ENCODE data around the gene RASGRF2. TPM values are rescaled to one million over a fixed set of nuclear protein-coding genes. Genes with fewer than 3 reads are reported as not detected.

RASGRF2 gene
- total RNA-seq, 2 experiments from 2014 or later: 0.06 to 0.13 TPM

- Histone ChIP-seq H3K9me3 (ENCODE audit: low read length) (no peaks in the 10 kb centered on the region), H3K4me2 (ENCODE audit: low read length) (no peak overlapping the region), H3K36me3 (ENCODE audit: insufficient read depth, low read length) (no peaks in the 10 kb centered on the region), H3K4me1 (ENCODE audit: insufficient read depth, low read length, poor library complexity, severe bottlenecking) (no peaks in the 10 kb centered on the region), H3K4me3 (ENCODE audit: low read depth, low read length, poor library complexity, severe bottlenecking) (no peak overlapping the region), H4K20me1 (ENCODE audit: insufficient read depth, low read length) (no peaks in the 10 kb centered on the region), H3K9me2 (ENCODE audit: insufficient read depth, low read length) (no peaks in the 10 kb centered on the region), H3K27ac (ENCODE audit: low read depth, low read length, poor library complexity, severe bottlenecking) (no peak overlapping the region), H3K79me2 (ENCODE audit: insufficient read depth, low read depth, low read length) (no peaks in the 10 kb centered on the region), H2AFZ (ENCODE audit: low read length) (no peak overlapping the region)
- no TSS peak for BruUV-seq (replicated peaks)
- ChIA-PET POLR2A (interaction anchor here (0.7 kb wide), 1 partner anchor 698 kb away, joined by 3 read pairs; no protein-coding TSS in a partner anchor), CTCF (ENCODE audit: unreplicated experiment) (no interaction called here)
- no peak for DNase-seq (ENCODE audit: low spot score)
- TF ChIP-seq EZH2phosphoT487 (IDR thresholded peaks at IDR 0.05; ENCODE audit: borderline replicate concordance, low read depth, low read length) (no peak), CTCF (conservative IDR thresholded peaks at IDR 0.05; ENCODE audit: low read length) (no peak)
- intact Hi-C loops (cut with micrococcal nuclease; ENCODE audit: unreplicated experiment): no loop called here
Measured at GRCh38 chr5:80962630-80963520, 2.7 kb downstream of the RASGRF2 start.

- H3K27ac ChIP-seq (ENCODE audit: low read depth, low read length, poor library complexity, severe bottlenecking): no peak overlapping the region
- H3K4me3 ChIP-seq (ENCODE audit: low read depth, low read length, poor library complexity, severe bottlenecking): no peak overlapping the region
- ChIA-PET CTCF (ENCODE audit: unreplicated experiment) (no interaction called here), POLR2A (interaction anchor here (0.7 kb wide), 1 partner anchor 698 kb away, joined by 3 read pairs; no protein-coding TSS in a partner anchor)
- no peak for TF ChIP-seq EZH2phosphoT487 (IDR thresholded peaks at IDR 0.05; ENCODE audit: borderline replicate concordance, low read depth, low read length)
- TF ChIP-seq CTCF (conservative IDR thresholded peaks at IDR 0.05; ENCODE audit: low read length): no peak
- no peaks in the 10 kb centered on the region for H3K9me3 ChIP-seq (ENCODE audit: low read length)
- no peaks in the 10 kb centered on the region for H3K9me2 ChIP-seq (ENCODE audit: insufficient read depth, low read length)
- H2AFZ ChIP-seq (ENCODE audit: low read length): no peak overlapping the region
- no peaks in the 10 kb centered on the region for H4K20me1 ChIP-seq (ENCODE audit: insufficient read depth, low read length)
- no peaks in the 10 kb centered on the region for H3K4me1 ChIP-seq (ENCODE audit: insufficient read depth, low read length, poor library complexity, severe bottlenecking)
- H3K79me2 ChIP-seq (ENCODE audit: insufficient read depth, low read depth, low read length): no peaks in the 10 kb centered on the region
- BruUV-seq (replicated peaks): no TSS peak
- intact Hi-C loops (cut with micrococcal nuclease; ENCODE audit: unreplicated experiment): no loop called here
- no peak for DNase-seq (ENCODE audit: low spot score)
- no peak overlapping the region for H3K4me2 ChIP-seq (ENCODE audit: low read length)
- no peaks in the 10 kb centered on the region for H3K36me3 ChIP-seq (ENCODE audit: insufficient read depth, low read length)
Measured at GRCh38 chr5:80963521-80963895, 3.3 kb downstream of the RASGRF2 start.

GRCh38 chr5:80963966-80964481, 3.9 kb downstream of the RASGRF2 start:
- no peak overlapping the region for H3K27ac ChIP-seq (ENCODE audit: low read depth, low read length, poor library complexity, severe bottlenecking)
- H2AFZ ChIP-seq (ENCODE audit: low read length): no peak overlapping the region
- no peaks in the 10 kb centered on the region for H3K79me2 ChIP-seq (ENCODE audit: insufficient read depth, low read depth, low read length)
- H3K9me2 ChIP-seq (ENCODE audit: insufficient read depth, low read length): no peaks in the 10 kb centered on the region
- POLR2A ChIA-PET: no interaction called here
- CTCF ChIA-PET (ENCODE audit: unreplicated experiment): no interaction called here
- no peaks in the 10 kb centered on the region for H4K20me1 ChIP-seq (ENCODE audit: insufficient read depth, low read length)
- TF ChIP-seq CTCF (conservative IDR thresholded peaks at IDR 0.05; ENCODE audit: low read length): no peak
- TF ChIP-seq EZH2phosphoT487 (IDR thresholded peaks at IDR 0.05; ENCODE audit: borderline replicate concordance, low read depth, low read length): no peak
- H3K36me3 ChIP-seq (ENCODE audit: insufficient read depth, low read length): no peaks in the 10 kb centered on the region
- DNase-seq (ENCODE audit: low spot score): no peak
- H3K9me3 ChIP-seq (ENCODE audit: low read length): no peaks in the 10 kb centered on the region
- BruUV-seq (replicated peaks): no TSS peak
- H3K4me3 ChIP-seq (ENCODE audit: low read depth, low read length, poor library complexity, severe bottlenecking): no peak overlapping the region
- intact Hi-C loops (cut with micrococcal nuclease; ENCODE audit: unreplicated experiment): no loop called here
- H3K4me2 ChIP-seq (ENCODE audit: low read length): no peak overlapping the region
- H3K4me1 ChIP-seq (ENCODE audit: insufficient read depth, low read length, poor library complexity, severe bottlenecking): no peaks in the 10 kb centered on the region
